Stimulated activated naive CD8-positive, alpha-beta T cell treated with anti-CD3 and anti-CD28 coated beads, Interleukin-15, amount 100 ng/mL, for 72 hours (primary cell): Measurements from ENCODE around the gene SEMA4C.

Experiments used
- ATAC-seq: fragments of 150-1000 bp; cut with Tn5 transposase; 2 replicates; pipeline ENCODE4 v1.10.0; 2021; ENCODE audit warnings: mild to moderate bottlenecking, moderate library complexity
- DNase-seq, 2 donors: peaks; one replicate each; pipeline ENCODE4 v3.0.0; 2021 to 2022
- H3K27ac Mint-ChIP-seq, 2 donors: one replicate each; pipeline ENCODE4 v1.8.0; 2022; ENCODE audit warnings: mild to moderate bottlenecking in 2 of 2, mixed read lengths in 2 of 2, moderate library complexity in 2 of 2
- H3K27me3 Mint-ChIP-seq: one replicate; pipeline ENCODE4 v1.8.0; 2022; ENCODE audit warnings: mixed read lengths
- H3K4me1 Mint-ChIP-seq: one replicate; pipeline ENCODE4 v1.8.0; 2022; ENCODE audit warnings: mild to moderate bottlenecking, mixed read lengths
- H3K4me3 Mint-ChIP-seq, 2 donors: one replicate each; pipeline ENCODE4 v1.8.0; 2022; ENCODE audit warnings: mild to moderate bottlenecking in 2 of 2, mixed read lengths in 2 of 2, moderate library complexity in 1 of 2
- H3K9me3 Mint-ChIP-seq, 2 donors: one replicate each; pipeline ENCODE4 v1.8.0; 2022; ENCODE audit warnings: mixed read lengths in 2 of 2

Gene SEMA4C

DNA sequence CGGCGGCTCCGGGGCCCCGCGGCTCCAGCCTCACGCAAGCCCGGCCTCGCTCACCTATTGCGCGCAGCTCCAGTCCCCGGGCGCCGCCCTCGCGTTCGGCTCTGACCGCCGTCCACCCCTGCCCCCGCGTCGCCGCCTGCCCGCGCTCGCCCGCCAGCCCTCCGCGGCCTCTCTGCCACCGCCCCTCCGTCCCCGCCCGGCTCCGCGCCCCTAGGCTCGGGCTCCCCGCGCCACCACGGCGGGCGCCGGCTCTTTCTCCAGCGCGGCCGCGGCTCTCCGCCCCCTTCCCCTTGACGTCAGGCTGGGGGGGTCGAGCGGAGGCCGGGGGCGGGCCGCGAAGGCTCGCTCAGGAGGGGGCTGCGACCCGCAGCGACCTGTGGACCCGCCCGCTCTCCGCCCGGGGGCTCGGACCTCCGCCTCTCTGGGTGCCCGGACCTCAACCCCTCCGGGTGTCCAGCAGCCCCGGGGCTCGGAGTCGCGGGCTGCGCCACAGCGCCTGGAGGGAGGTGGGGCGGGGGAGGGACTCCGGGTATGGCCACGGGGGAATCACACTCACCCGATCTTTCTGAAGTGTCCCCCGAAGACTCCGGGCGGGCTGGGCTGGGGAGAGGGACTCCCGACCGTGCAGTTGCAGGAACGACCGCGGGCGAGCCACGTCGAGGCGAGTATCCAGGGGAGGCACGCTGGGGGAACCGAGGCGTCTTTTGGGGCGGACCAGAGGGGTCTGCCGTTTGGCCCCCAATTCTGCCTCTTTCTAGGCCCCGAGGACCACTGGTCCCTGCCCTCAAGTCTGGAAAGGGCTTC lies at the start of gene SEMA4C:
SEMA4C (minus strand) TSS at position 259 of the 804 bp plus-strand sequence. CDS start 2,194 bp downstream, outside the sequence.
- peaks cover 64% of the 10 kb centered on the region for H3K4me1 Mint-ChIP-seq
- ATAC-seq, result peak; percentile 24
- H3K27ac Mint-ChIP-seq, result peak within 1 kb of the TSS; percentile 19 to 34
- DNase-seq, result peak; percentile 44 to 58
- peak within 1 kb of the TSS; percentile 92 to 93 for H3K4me3 Mint-ChIP-seq
- H3K9me3 Mint-ChIP-seq, result no peaks in the 10 kb centered on the region
- peaks cover 10% of the 10 kb centered on the region for H3K27me3 Mint-ChIP-seq

GRCh38 chr2:96918754-96919550 lies 49.1 kb upstream of the SEMA4C start:
- ATAC-seq (no peak), DNase-seq (no peak)
- peaks cover 8 to 19% of the 10 kb centered on the region in 2 donors for H3K9me3 Mint-ChIP-seq
- no peak overlapping the region for H3K27ac Mint-ChIP-seq
- H3K27me3 Mint-ChIP-seq, result no peaks in the 10 kb centered on the region
- H3K4me3 Mint-ChIP-seq, result no peak overlapping the region
- peaks cover 50% of the 10 kb centered on the region for H3K4me1 Mint-ChIP-seq

DNA sequence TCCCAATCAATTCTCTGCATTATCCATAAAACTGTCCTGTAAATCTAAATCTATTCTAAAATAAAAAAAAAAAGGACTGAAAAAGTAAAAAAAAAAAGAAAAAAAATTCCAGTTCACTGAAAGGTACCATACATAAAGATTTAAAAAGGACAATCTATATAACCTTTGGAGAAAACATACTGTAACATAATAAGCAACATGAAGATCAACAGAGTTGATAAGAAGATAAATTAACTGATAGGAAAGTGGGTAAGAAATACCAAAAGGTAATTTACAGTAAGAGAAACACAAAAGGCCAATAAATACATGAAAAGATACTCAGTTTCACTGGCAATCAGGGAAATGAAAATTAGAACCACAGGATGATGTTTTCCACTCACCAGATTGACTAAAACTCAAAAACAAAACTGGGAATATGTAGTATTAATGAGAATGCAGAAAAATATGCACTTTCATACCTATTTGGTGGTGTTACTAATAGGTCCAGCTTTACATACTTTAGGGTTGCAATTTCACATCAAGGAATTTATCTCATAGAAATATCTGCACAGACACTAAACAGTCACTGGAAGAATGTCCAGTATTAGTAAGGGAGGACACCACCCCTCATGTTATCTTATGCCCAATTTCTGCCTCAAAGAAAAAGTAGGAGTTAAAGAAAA lies 48.3 kb upstream of the SEMA4C start:
- peak overlapping the region in 1 of 2 donors; percentile 78 for H3K27ac Mint-ChIP-seq
- DNase-seq (no peak), ATAC-seq (no peak)
- H3K9me3 Mint-ChIP-seq, result peaks cover 8 to 19% of the 10 kb centered on the region in 2 donors
- no peaks in the 10 kb centered on the region for H3K27me3 Mint-ChIP-seq
- H3K4me3 Mint-ChIP-seq, result no peak overlapping the region
- peaks cover 50% of the 10 kb centered on the region for H3K4me1 Mint-ChIP-seq

DNA sequence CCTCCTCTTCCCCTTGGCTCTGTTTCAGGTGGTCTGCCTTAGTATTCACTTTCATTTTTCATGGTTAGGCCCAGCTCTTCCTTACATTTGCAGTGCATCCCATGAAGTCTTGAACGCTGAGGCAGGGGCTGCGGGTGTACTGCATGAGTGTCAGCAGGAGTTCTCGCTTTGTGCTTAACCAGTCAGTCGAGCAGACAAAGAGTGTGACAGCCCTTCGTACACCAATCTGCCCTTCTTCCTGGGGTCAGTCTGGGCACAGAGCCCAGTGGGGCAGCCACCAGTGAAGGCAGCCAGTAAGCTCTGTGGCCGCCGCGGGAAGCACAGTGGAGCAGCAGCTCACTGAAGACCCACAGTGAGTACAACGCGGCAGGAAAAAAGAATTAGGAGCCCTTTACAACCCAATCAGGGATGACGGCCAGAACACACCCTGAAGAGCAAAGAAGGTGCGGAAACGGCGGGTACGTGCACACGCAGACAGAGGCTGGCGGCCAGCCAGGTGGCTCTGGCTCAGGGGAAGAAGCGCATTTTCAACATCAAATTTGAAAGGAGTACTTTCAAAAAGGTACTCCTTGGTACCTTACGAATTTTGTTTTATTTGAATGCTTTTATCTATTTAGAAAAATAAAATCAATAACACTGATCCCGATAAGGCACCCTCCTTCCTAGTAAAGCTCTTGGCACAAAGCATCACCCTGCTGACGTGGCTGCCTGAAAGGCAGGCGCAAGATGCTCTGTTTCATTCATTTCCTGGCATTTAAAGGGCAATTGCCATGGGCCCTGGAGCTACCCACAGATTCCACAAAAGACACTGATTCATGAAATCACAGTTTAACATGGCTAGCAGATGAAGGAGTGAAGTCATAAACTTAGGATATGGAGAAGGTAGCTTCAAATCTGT lies 47.0 kb upstream of the SEMA4C start:
- H3K4me3 Mint-ChIP-seq, result no peak overlapping the region
- H3K4me1 Mint-ChIP-seq, result peaks cover 51% of the 10 kb centered on the region
- DNase-seq, result no peak
- no peak for ATAC-seq
- no peak overlapping the region for H3K27ac Mint-ChIP-seq
- no peaks in the 10 kb centered on the region for H3K27me3 Mint-ChIP-seq
- H3K9me3 Mint-ChIP-seq, result peaks cover 8 to 19% of the 10 kb centered on the region in 2 donors

- ATAC-seq, result no peak
- Mint-ChIP-seq H3K27ac (no peak overlapping the region), H3K27me3 (no peaks in the 10 kb centered on the region)
These were observed 46.3 kb upstream of the SEMA4C start for GRCh38 chr2:96916156-96916630.

DNA sequence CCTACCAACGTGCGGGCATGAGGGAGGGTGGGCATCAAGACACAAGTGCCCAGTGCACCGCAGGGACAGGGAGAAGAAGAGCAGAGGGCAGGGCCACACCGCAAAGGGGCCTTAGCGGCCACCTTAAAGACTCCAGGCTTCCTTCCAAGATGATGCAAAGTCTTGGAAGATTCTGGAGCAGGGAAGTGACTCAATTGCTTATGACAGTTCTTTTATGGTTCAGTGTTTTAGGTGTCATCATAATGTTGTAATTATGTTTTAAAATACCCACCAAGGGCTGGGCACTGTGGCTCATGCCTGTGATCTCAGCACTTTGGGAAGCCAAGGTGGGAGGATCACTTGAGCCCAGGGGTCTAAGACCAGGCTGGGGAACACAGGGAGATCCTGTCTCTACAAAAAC lies 44.5 kb upstream of the SEMA4C start:
- Mint-ChIP-seq H3K4me1 (peaks cover 53% of the 10 kb centered on the region), H3K4me3 (peak overlapping the region in 1 of 2 donors; percentile 84), H3K27ac (no peak overlapping the region), H3K9me3 (peaks cover 8 to 19% of the 10 kb centered on the region in 2 donors), H3K27me3 (no peaks in the 10 kb centered on the region)
- ATAC-seq (no peak), DNase-seq (no peak)

More at GRCh38 chr2:96916156-96916630, 46.3 kb upstream of the SEMA4C start:
- no peak overlapping the region for H3K4me3 Mint-ChIP-seq
- DNase-seq, result no peak
- H3K4me1 Mint-ChIP-seq, result peaks cover 51% of the 10 kb centered on the region
- peaks cover 8 to 19% of the 10 kb centered on the region in 2 donors for H3K9me3 Mint-ChIP-seq

- H3K4me1 Mint-ChIP-seq, result peaks cover 50% of the 10 kb centered on the region
- H3K27me3 Mint-ChIP-seq, result no peaks in the 10 kb centered on the region
- DNase-seq (peak; percentile 36 to 51), ATAC-seq (peak; percentile 91)
- peak overlapping the region; percentile 78 to 84 for H3K4me3 Mint-ChIP-seq
- H3K9me3 Mint-ChIP-seq, result peaks cover 8 to 19% of the 10 kb centered on the region in 2 donors
- H3K27ac Mint-ChIP-seq, result peak overlapping the region; percentile 82 to 90
These were observed 43.7 kb upstream of the SEMA4C start for GRCh38 chr2:96913398-96914202.

- no peaks in the 10 kb centered on the region for H3K27me3 Mint-ChIP-seq
- H3K4me3 Mint-ChIP-seq, result peak overlapping the region; percentile 78 to 84
- DNase-seq (no peak), ATAC-seq (peak; percentile 2)
- peaks cover 50% of the 10 kb centered on the region for H3K4me1 Mint-ChIP-seq
- peaks cover 8 to 19% of the 10 kb centered on the region in 2 donors for H3K9me3 Mint-ChIP-seq
- H3K27ac Mint-ChIP-seq, result peak overlapping the region in 1 of 2 donors; percentile 68
These were observed 43.2 kb upstream of the SEMA4C start for GRCh38 chr2:96913117-96913397.

DNA sequence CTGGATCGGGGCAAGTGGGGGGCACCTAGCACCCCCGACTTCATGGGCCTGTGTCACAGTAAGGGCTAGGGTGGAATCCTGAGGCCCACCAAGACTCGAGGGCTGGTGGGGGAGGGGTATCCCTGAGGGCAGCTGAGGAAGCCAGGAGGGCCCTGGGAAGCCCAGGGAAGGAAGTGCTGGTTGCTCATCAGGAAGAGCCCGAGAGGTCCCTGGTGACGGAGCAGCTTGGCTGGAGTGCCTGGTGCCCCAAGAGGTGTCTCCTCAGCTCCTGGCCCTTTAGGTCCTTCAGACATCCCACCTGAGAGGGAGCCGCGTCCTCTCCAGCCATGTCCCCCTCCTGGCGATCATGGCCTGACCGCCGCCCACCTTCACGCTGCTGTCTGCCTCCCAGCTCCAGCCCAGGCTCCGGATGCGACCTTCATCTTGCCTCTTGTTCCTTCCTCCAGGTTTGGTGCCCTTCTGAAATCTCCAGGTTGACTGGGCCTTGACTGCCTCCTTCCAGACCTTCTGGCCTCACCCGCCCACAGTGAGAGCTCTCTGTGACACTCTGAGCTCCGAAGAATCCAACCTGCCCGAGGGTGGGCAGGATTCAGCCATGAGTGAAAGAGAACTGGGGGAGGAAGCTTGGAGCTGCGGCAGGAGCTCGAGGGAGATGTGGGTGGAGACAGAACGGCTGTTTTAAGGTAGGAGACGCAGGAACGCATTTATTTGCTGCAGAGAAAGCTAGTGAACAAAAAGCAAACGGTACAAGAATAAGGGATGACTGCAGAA lies 42.7 kb upstream of the SEMA4C start:
- Mint-ChIP-seq H3K4me3 (peak overlapping the region; percentile 78 to 84), H3K27me3 (no peaks in the 10 kb centered on the region), H3K9me3 (peaks cover 8 to 18% of the 10 kb centered on the region in 2 donors), H3K27ac (peak overlapping the region; percentile 13 to 68), H3K4me1 (peaks cover 50% of the 10 kb centered on the region)
- ATAC-seq, result no peak
- DNase-seq, result no peak

DNA sequence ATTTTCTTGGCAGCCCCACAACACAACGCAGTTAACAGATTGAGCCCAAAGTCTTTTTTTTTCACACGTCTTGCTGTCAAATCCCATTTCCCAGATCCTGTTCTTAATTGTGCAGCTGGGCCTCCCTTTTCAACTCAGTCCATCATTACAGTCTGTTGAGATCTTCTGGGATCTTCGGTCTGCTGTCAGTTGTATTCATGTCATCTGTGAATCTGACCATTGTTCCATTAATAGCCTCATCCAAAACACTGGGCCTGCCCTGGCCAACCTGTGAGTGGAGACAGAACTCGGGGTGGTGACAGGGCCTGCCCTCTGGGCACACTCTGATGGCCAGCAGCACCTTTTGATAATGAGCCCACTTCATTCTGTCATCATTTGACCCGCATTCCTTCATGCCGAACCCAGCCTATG lies 39.7 kb upstream of the SEMA4C start:
- H3K4me3 Mint-ChIP-seq, result no peak overlapping the region
- DNase-seq (no peak), ATAC-seq (no peak)
- no peaks in the 10 kb centered on the region for H3K9me3 Mint-ChIP-seq
- peak overlapping the region in 1 of 2 donors; percentile 51 for H3K27ac Mint-ChIP-seq
- peaks cover 42% of the 10 kb centered on the region for H3K4me1 Mint-ChIP-seq
- no peaks in the 10 kb centered on the region for H3K27me3 Mint-ChIP-seq

DNA sequence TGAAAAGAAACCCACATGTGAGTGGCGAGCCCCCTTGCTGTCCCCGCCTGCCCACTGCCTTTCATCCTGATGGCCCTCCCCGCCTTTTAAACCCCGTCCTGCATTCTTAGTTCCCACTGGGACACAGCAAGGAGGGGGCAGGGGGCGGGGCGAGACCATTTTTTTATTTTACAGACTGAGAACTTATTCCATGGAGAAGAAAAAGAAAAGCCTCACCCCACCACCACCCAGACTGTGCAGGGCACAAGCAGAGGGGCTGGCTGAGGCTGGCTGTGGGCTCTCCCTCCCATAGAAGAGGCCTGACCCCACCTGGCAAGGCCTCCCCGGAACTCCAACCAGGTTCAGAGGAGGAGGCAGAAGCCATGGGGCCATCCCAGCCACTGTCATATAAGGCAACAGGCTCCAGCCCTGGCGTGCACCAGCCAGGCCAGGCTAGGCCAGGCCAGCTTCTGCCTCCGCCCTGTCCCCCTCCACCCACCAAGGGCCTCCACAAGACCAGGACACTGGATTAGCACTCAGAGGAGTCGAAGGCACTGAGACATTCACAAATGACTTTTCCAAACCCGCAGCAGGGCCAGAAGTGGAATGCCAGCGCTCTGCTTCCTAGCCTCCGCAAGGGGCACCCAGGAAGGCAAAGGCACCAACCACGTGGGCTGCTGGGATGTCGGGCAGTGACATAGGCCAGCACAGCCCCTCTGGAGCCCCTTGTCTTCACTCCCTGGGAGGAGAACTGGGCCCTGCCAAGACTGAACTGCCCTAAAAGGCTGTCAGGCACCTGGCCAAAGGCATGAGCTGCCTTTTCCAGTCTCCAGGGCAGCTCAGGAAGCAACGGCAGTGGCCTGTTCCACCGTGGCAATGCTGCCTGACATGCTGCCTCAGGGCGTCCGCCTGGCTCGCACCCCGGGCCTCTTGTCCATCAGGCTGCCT lies 37.5 kb upstream of the SEMA4C start:
- H3K9me3 Mint-ChIP-seq, result no peaks in the 10 kb centered on the region
- H3K4me1 Mint-ChIP-seq, result peaks cover 20% of the 10 kb centered on the region
- ATAC-seq (no peak), DNase-seq (no peak)
- no peak overlapping the region for H3K4me3 Mint-ChIP-seq
- H3K27ac Mint-ChIP-seq, result peak overlapping the region in 1 of 2 donors; percentile 49
- H3K27me3 Mint-ChIP-seq, result no peaks in the 10 kb centered on the region

DNA sequence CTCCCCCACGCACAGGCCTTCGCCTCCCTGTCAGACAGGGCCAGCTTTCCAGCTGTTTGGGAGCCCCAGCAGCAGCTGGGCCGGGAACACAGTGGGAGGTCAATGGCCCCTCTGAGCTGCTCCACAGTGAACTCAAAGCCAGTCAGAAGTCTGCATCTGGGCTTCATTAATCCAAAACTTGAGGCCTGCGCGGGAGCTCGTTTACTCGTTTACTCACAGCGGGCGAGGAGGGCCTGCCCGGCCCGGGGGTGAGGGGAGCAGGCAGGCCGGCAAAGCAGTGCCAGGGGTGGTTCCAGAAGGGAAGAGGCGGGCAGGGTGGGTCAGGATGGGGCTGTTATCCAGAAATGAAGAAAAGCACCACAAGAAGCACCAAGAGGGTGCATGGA lies 36.8 kb upstream of the SEMA4C start:
- ATAC-seq (peak; percentile 7), DNase-seq (no peak)
- Mint-ChIP-seq H3K27ac (peak overlapping the region in 1 of 2 donors; percentile 3), H3K9me3 (no peaks in the 10 kb centered on the region), H3K4me1 (peaks cover 13% of the 10 kb centered on the region), H3K27me3 (no peaks in the 10 kb centered on the region), H3K4me3 (no peak overlapping the region)

- Mint-ChIP-seq H3K27me3 (no peaks in the 10 kb centered on the region), H3K9me3 (no peaks in the 10 kb centered on the region), H3K4me3 (no peak overlapping the region), H3K27ac (peak overlapping the region in 1 of 2 donors; percentile 6), H3K4me1 (peaks cover 10% of the 10 kb centered on the region)
- no peak for ATAC-seq
- no peak for DNase-seq
These were observed 33.9 kb upstream of the SEMA4C start for GRCh38 chr2:96903815-96904214.
